Subcutaneous adipose tissue (tissue), 4 donors: ENCODE measurements around the gene TUBB2A. TPM values are rescaled to one million over a fixed set of nuclear protein-coding genes. Genes with fewer than 3 reads are reported as not detected.

ENCODE experiments used
- CTCF ChIP-seq: fragments of 450-650 bp; IDR thresholded peaks from one replicate; pipeline ENCODE4 v1.5.1; 2016; ENCODE audit warnings: low read depth, mild to moderate bottlenecking, control low read depth, antibody characterized with exemption, moderate library complexity
- total RNA-seq, 4 donors: library from RNA; depleted of rRNA; stranded (reverse); fragments of >200 nt; gene quantifications; one replicate each; pipeline ENCODE4 v1.1.0, GENCODE V29; 2016

The TUBB2A gene
- total RNA-seq, 4 donors from 2014 or later: 34.0 to 66.0 (median 51.3) TPM

GRCh38 chr6:3190056-3190455 lies 32.7 kb upstream of the TUBB2A start:
- TF ChIP-seq CTCF: no peak

DNA sequence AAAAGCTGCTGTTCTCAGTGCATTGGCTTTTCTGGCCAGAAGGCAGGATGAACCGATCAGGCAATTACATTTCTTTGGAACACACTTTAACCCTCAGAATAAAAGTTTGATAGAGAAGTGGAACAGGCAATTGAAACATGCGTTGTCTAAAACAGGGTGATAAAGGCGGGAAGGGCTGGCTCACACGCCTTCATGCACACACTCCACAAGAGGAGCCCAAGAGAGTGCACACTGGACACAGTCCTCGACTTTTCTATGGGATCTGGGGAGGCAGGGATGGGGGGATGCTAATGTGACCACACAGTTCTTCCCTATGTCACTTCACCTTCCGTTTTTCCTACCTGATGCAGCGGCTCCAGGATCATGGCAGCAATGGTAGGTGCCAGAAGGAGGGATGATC lies 30.9 kb upstream of the TUBB2A start:
- no peak for TF ChIP-seq CTCF

GRCh38 chr6:3186974-3187382 lies 29.6 kb upstream of the TUBB2A start:
- no peak for TF ChIP-seq CTCF

- no peak for TF ChIP-seq CTCF
Observed at GRCh38 chr6:3183066-3183465, 25.7 kb upstream of the TUBB2A start.

DNA sequence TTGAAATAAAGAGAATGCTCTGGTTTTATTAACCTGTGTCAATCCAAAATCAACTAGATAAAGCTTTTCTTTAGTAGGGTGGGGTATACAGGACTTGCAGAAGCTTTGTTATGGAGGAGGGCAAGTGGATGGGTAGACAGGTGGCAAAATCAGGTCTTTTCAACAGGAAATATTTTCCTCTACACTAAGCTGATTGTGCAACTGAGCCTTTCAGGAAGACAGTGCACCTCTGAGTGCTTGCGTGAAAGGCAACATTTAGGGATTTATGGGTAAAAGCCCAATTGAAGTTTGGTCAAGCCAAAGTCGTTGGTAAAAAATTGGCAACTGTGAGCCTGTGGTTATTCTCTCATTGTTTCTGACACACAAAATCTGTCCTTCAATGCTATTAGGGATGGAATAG lies 23.8 kb upstream of the TUBB2A start:
- TF ChIP-seq CTCF: no peak

- no peak for TF ChIP-seq CTCF
Observed at GRCh38 chr6:3176562-3177355, 19.4 kb upstream of the TUBB2A start.

GRCh38 chr6:3175715-3176402 lies 18.5 kb upstream of the TUBB2A start:
- TF ChIP-seq CTCF: no peak
